Calu3 (cell line): ENCODE results near the gene NEU3. TPM values are rescaled to one million over a fixed set of nuclear protein-coding genes. Genes with fewer than 3 reads are reported as not detected.

Experiments used
- BruUV-seq: library from RNA; stranded (reverse); fragments of 400-500 nt; replicated peaks from 2 replicates; lab custom pipeline; 2021; lab: Mats Ljungman, UMichigan
- CTCF ChIA-PET: fragments of 300-600 bp; sonication (Branson Sonifier 250); formaldehyde crosslinking; loops from one replicate; lab custom pipeline; 2022; ENCODE audit warnings: antibody characterized with exemption; lab: Charles Lee
- DNase-seq: peaks from one replicate; pipeline ENCODE4 v3.0.0; 2022
- H3K27ac Mint-ChIP-seq: one replicate; pipeline ENCODE4 v1.8.0; 2022; ENCODE audit warnings: mixed read lengths; ENCODE audit not compliant: unreplicated experiment
- H3K27me3 Mint-ChIP-seq: one replicate; pipeline ENCODE4 v1.8.0; 2022; ENCODE audit warnings: mixed read lengths; ENCODE audit not compliant: unreplicated experiment
- H3K36me3 Mint-ChIP-seq: one replicate; pipeline ENCODE4 v1.8.0; 2022; ENCODE audit warnings: mild to moderate bottlenecking, moderate library complexity, mixed read lengths; ENCODE audit not compliant: insufficient read depth, unreplicated experiment
- H3K4me1 Mint-ChIP-seq: one replicate; pipeline ENCODE4 v1.8.0; 2022; ENCODE audit warnings: mild to moderate bottlenecking, low read depth, mixed read lengths; ENCODE audit not compliant: unreplicated experiment
- H3K4me3 Mint-ChIP-seq: one replicate; pipeline ENCODE4 v1.8.0; 2022; ENCODE audit warnings: mild to moderate bottlenecking, low read depth, moderate library complexity, mixed read lengths; ENCODE audit not compliant: unreplicated experiment
- H3K9me3 Mint-ChIP-seq: one replicate; pipeline ENCODE4 v1.8.0; 2022; ENCODE audit warnings: low read depth, mixed read lengths; ENCODE audit not compliant: unreplicated experiment
- CTCF ChIP-seq: fragments of 200-600 bp; IDR thresholded peaks from one replicate; pipeline ENCODE4 v1.8.0; 2022; ENCODE audit warnings: antibody characterized with exemption; ENCODE audit not compliant: unreplicated experiment
- intact Hi-C: fragments of 100-400 bp; cut with micrococcal nuclease; formaldehyde crosslinking; loops from one replicate; pipeline ENCODE4 v1.10.0; 2022; ENCODE audit not compliant: unreplicated experiment
- total RNA-seq: library from RNA; stranded (reverse); gene quantifications from 2 replicates; pipeline ENCODE4 v1.2.3, GENCODE V29; 2022

The NEU3 gene
- total RNA-seq, 1 experiment from 2014 or later, result 11.4 TPM

DNA sequence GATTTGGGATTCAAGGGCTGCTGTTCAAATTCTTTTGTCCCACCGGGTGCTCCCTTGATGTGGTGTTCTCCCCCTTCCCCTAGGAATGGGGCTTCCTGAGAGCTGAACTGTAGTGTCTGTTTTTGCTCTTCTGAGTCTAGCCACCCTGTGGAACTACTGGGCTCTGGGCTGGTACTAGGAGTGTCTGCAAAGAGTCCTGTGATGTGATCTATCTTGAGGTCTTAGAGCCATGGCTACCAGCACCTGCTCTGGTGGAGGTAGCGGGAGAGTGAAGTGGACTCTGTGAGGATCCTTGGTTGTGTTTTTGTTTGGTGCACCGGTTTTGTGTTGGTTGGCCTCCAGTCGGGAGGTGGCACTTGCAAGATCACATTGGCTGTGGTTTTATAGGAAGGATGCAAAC lies 61.8 kb downstream of the NEU3 start:
- no peaks in the 10 kb centered on the region for H3K36me3 Mint-ChIP-seq
- peaks cover 58% of the 10 kb centered on the region for H3K4me1 Mint-ChIP-seq
- no peak for DNase-seq
- TF ChIP-seq CTCF, result no peak
- H3K9me3 Mint-ChIP-seq, result peaks cover 9% of the 10 kb centered on the region
- intact Hi-C loops, result no loop called here
- H3K4me3 Mint-ChIP-seq, result peak overlapping the region; percentile 58
- H3K27ac Mint-ChIP-seq, result peak overlapping the region; percentile 81
- no peaks in the 10 kb centered on the region for H3K27me3 Mint-ChIP-seq
- BruUV-seq, result no TSS peak
- CTCF ChIA-PET, result no interaction called here

DNA sequence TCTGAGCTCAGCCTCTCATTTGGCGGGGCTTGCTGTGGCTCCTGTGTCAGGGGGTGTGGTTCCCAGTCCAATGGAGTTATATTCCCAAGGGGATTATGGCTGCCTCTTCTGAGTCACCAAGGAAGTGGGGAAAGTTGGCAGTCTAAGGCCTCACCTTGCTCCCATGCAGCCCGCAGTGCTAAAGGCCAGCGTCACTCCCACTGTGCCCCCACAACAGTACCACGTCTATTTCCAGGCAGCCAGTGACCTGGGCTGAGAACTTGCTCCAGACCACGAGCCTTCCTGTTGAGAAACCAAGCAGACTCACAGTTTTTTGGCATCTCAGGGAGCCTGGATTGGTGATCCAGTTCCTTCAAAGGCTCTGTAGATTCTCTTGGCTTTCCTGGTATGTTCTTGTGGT lies 62.3 kb downstream of the NEU3 start:
- no peaks in the 10 kb centered on the region for H3K27me3 Mint-ChIP-seq
- TF ChIP-seq CTCF, result no peak
- peaks cover 56% of the 10 kb centered on the region for H3K4me1 Mint-ChIP-seq
- no TSS peak for BruUV-seq
- intact Hi-C loops, result no loop called here
- CTCF ChIA-PET, result no interaction called here
- H3K27ac Mint-ChIP-seq, result peak overlapping the region; percentile 81
- peak; percentile 24 for DNase-seq
- peaks cover 9% of the 10 kb centered on the region for H3K9me3 Mint-ChIP-seq
- peak overlapping the region; percentile 58 for H3K4me3 Mint-ChIP-seq
- no peaks in the 10 kb centered on the region for H3K36me3 Mint-ChIP-seq

DNA sequence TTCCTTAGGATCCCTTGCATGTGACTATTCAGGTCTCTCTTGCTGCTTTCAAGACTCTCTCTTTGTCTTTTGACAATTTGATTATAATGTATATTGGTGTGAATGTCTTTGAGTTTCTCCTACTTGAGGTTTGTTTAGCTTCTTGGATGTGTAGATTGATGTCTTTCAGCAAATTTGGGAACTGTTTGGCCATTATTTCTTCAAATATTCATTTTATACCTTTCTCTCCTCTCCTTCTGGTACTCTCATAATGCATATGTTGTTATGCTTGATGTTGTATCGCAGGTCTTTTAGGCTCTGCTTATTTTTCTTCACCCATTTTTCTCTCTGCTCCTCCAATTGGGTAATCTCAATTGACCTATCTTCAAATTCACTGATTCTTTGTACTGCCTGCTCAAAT lies 63.7 kb downstream of the NEU3 start:
- Mint-ChIP-seq H3K9me3 (peaks cover 9% of the 10 kb centered on the region), H3K27ac (peak overlapping the region; percentile 25), H3K27me3 (no peaks in the 10 kb centered on the region), H3K36me3 (no peaks in the 10 kb centered on the region), H3K4me3 (no peak overlapping the region), H3K4me1 (peaks cover 45% of the 10 kb centered on the region)
- BruUV-seq, result no TSS peak
- DNase-seq, result no peak
- intact Hi-C loops, result no loop called here
- no peak for TF ChIP-seq CTCF
- CTCF ChIA-PET, result no interaction called here

GRCh38 chr11:75055511-75055910 lies 66.8 kb downstream of the NEU3 start:
- intact Hi-C loops, result no loop called here

More at GRCh38 chr11:75055511-75055910, 66.8 kb downstream of the NEU3 start:
- Mint-ChIP-seq H3K27me3 (no peaks in the 10 kb centered on the region), H3K36me3 (no peaks in the 10 kb centered on the region), H3K4me1 (peaks cover 15% of the 10 kb centered on the region), H3K27ac (no peak overlapping the region), H3K4me3 (no peak overlapping the region), H3K9me3 (peaks cover 9% of the 10 kb centered on the region)
- CTCF ChIA-PET, result interaction anchor here (0.7 kb wide), 3 partner anchors 45 to 833 kb away, joined by 3 to 5 read pairs (median 3); no protein-coding TSS in a partner anchor
- TF ChIP-seq CTCF, result no peak
- BruUV-seq, result no TSS peak
- no peak for DNase-seq
